Body of pancreas (tissue), 4 donors: ENCODE measurements around the gene CMBL.

ENCODE experiments used
- CTCF ChIP-seq, 7 experiments: fragments of 450-650 bp in 4 of 7; fragments of 200-600 bp in 3 of 7; sonication (generic) in 3 of 7; IDR thresholded peaks; one replicate each; pipeline ENCODE4 v1.5.1; 2016 to 2019; ENCODE audit warnings: antibody characterized with exemption in 7 of 7
- POLR2A ChIP-seq, 3 donors: fragments of 450-650 bp; IDR thresholded peaks; one replicate each; pipeline ENCODE4 v1.6.1; 2016; ENCODE audit warnings: antibody characterized with exemption in 3 of 3, mild to moderate bottlenecking in 2 of 3

GRCh38 chr5:10266137-10266536 lies 41.6 kb downstream of the CMBL start:
- TF ChIP-seq CTCF (IDR thresholded peaks at IDR 0.05) (no peak), POLR2A (IDR thresholded peaks at IDR 0.05) (no peak)
